SK-N-SH treated with all-trans-retinoic acid at 6 μM for 48 hours (cell line): ENCODE data around the gene SEC14L2.

Experiments
- ATAC-seq: fragments of 200-7000 bp; cut with Tn5 transposase; 3 replicates; pipeline ENCODE4 v1.9.1; 2020; ENCODE audit warnings: mild to moderate bottlenecking, moderate library complexity
- BACH2 ChIP-seq: fragments of 250-450 bp; sonication (Bioruptor Pico); IDR thresholded peaks from 2 replicates; pipeline ENCODE4 v1.9.0; 2021; ENCODE audit warnings: mild to moderate bottlenecking, borderline replicate concordance
- CSDC2 ChIP-seq: fragments of 250-450 bp; sonication (Bioruptor Pico); IDR thresholded peaks from 2 replicates; pipeline ENCODE4 v1.5.0; 2020; ENCODE audit warnings: mild to moderate bottlenecking, moderate library complexity
- ESRRG ChIP-seq: fragments of 250-450 bp; sonication (Bioruptor Pico); IDR thresholded peaks from 2 replicates; pipeline ENCODE4 v1.6.1; 2021; ENCODE audit warnings: mild to moderate bottlenecking
- GLIS3 ChIP-seq: fragments of 250-450 bp; sonication (Bioruptor Pico); IDR thresholded peaks from 2 replicates; pipeline ENCODE4 v1.5.0; 2020; ENCODE audit warnings: mild to moderate bottlenecking, moderate library complexity
- OSR1 ChIP-seq: fragments of 250-450 bp; sonication (Bioruptor Pico); IDR thresholded peaks from 2 replicates; pipeline ENCODE4 v1.8.0; 2022; ENCODE audit warnings: moderate library complexity, mild to moderate bottlenecking, inconsistent platforms
- POU6F1 ChIP-seq: fragments of 250-450 bp; sonication (Bioruptor Pico); IDR thresholded peaks from 2 replicates; pipeline ENCODE4 v1.8.0; 2021; ENCODE audit warnings: low read depth, mild to moderate bottlenecking, moderate library complexity, borderline replicate concordance
- PPARA ChIP-seq: fragments of 250-450 bp; sonication (Bioruptor Pico); IDR thresholded peaks from 2 replicates; pipeline ENCODE4 v1.5.0; 2020; ENCODE audit warnings: mild to moderate bottlenecking, borderline replicate concordance
- RARB ChIP-seq: fragments of 250-450 bp; sonication (Bioruptor Pico); IDR thresholded peaks from 2 replicates; pipeline ENCODE4 v1.8.0; 2021; ENCODE audit warnings: mild to moderate bottlenecking, moderate library complexity
- TCF4 ChIP-seq: fragments of 250-450 bp; sonication (Bioruptor Pico); IDR thresholded peaks from 2 replicates; pipeline ENCODE4 v1.8.0; 2021; ENCODE audit warnings: mild to moderate bottlenecking, moderate library complexity, borderline replicate concordance
- TOX ChIP-seq: fragments of 250-450 bp; sonication (Bioruptor Pico); IDR thresholded peaks from 2 replicates; pipeline ENCODE4 v1.8.0; 2021; ENCODE audit warnings: mild to moderate bottlenecking, moderate library complexity, borderline replicate concordance
- ZC3H10 ChIP-seq: fragments of 250-450 bp; sonication (Bioruptor Pico); IDR thresholded peaks from 2 replicates; pipeline ENCODE4 v1.5.1; 2021; ENCODE audit warnings: mild to moderate bottlenecking, moderate library complexity
- ZFP3 ChIP-seq: fragments of 250-450 bp; sonication (Bioruptor Pico); IDR thresholded peaks from 2 replicates; pipeline ENCODE4 v1.5.0; 2020; ENCODE audit warnings: mild to moderate bottlenecking, moderate library complexity
- ZFP30 ChIP-seq: fragments of 450-650 bp; formaldehyde crosslinking; IDR thresholded peaks from 2 replicates; pipeline ENCODE4 v1.5.0; 2022; ENCODE audit warnings: mild to moderate bottlenecking, moderate library complexity
- ZNF70 ChIP-seq: fragments of 450-650 bp; formaldehyde crosslinking; IDR thresholded peaks from 2 replicates; pipeline ENCODE4 v1.5.0; 2020; ENCODE audit warnings: mild to moderate bottlenecking, moderate library complexity
- ZNF8 ChIP-seq: fragments of 450-650 bp; formaldehyde crosslinking; IDR thresholded peaks from 2 replicates; pipeline ENCODE4 v1.5.0; 2020; ENCODE audit warnings: mild to moderate bottlenecking, moderate library complexity
- TF ChIP-seq, protein P1 (sequence below): fragments of 250-450 bp; sonication (Bioruptor Pico); IDR thresholded peaks from 2 replicates; pipeline ENCODE4 v1.5.0; 2020; ENCODE audit warnings: mild to moderate bottlenecking, moderate library complexity
- TF ChIP-seq, protein P2 (sequence below): fragments of 250-450 bp; sonication (Bioruptor Pico); IDR thresholded peaks from 2 replicates; pipeline ENCODE4 v1.5.1; 2021; ENCODE audit warnings: mild to moderate bottlenecking, moderate library complexity
- TF ChIP-seq, protein P3 (sequence below): fragments of 250-450 bp; sonication (Bioruptor Pico); IDR thresholded peaks from 2 replicates; pipeline ENCODE4 v1.8.0; 2020; ENCODE audit warnings: mild to moderate bottlenecking, moderate library complexity, borderline replicate concordance
- TF ChIP-seq, protein P4 (sequence below): fragments of 250-450 bp; sonication (Bioruptor Pico); IDR thresholded peaks from 2 replicates; pipeline ENCODE4 v1.5.1; 2020; ENCODE audit warnings: low read depth, mild to moderate bottlenecking, moderate library complexity

The SEC14L2 gene

DNA sequence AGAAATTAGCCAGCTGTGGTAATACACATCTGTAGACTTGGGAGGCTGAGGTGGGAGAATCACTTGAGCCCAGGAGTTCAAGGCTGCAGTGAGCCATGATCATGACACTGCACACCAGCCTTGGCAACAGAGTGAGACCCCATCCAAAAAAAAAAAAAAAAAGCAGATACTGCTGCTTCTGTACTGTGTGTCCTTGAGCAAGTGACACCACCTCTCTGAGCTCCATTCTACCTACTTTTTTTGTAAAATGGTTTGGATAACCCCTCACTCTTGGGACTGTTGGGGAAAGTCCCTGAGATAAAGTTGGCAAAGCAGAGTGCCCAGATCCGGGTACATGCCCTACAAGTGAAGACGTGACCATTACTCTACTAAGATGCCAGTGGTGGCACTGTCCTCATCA is 72.3 kb downstream of the SEC14L2 start:
- TF ChIP-seq, protein P1, sequence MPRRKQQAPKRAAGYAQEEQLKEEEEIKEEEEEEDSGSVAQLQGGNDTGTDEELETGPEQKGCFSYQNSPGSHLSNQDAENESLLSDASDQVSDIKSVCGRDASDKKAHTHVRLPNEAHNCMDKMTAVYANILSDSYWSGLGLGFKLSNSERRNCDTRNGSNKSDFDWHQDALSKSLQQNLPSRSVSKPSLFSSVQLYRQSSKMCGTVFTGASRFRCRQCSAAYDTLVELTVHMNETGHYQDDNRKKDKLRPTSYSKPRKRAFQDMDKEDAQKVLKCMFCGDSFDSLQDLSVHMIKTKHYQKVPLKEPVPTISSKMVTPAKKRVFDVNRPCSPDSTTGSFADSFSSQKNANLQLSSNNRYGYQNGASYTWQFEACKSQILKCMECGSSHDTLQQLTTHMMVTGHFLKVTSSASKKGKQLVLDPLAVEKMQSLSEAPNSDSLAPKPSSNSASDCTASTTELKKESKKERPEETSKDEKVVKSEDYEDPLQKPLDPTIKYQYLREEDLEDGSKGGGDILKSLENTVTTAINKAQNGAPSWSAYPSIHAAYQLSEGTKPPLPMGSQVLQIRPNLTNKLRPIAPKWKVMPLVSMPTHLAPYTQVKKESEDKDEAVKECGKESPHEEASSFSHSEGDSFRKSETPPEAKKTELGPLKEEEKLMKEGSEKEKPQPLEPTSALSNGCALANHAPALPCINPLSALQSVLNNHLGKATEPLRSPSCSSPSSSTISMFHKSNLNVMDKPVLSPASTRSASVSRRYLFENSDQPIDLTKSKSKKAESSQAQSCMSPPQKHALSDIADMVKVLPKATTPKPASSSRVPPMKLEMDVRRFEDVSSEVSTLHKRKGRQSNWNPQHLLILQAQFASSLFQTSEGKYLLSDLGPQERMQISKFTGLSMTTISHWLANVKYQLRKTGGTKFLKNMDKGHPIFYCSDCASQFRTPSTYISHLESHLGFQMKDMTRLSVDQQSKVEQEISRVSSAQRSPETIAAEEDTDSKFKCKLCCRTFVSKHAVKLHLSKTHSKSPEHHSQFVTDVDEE = no peak
- TF ChIP-seq, protein P2, sequence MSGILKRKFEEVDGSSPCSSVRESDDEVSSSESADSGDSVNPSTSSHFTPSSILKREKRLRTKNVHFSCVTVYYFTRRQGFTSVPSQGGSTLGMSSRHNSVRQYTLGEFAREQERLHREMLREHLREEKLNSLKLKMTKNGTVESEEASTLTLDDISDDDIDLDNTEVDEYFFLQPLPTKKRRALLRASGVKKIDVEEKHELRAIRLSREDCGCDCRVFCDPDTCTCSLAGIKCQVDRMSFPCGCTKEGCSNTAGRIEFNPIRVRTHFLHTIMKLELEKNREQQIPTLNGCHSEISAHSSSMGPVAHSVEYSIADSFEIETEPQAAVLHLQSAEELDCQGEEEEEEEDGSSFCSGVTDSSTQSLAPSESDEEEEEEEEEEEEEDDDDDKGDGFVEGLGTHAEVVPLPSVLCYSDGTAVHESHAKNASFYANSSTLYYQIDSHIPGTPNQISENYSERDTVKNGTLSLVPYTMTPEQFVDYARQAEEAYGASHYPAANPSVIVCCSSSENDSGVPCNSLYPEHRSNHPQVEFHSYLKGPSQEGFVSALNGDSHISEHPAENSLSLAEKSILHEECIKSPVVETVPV = no peak
- no peak for TF ChIP-seq ZNF70 (CRISPR knock-in tag)
- TF ChIP-seq, protein P3, sequence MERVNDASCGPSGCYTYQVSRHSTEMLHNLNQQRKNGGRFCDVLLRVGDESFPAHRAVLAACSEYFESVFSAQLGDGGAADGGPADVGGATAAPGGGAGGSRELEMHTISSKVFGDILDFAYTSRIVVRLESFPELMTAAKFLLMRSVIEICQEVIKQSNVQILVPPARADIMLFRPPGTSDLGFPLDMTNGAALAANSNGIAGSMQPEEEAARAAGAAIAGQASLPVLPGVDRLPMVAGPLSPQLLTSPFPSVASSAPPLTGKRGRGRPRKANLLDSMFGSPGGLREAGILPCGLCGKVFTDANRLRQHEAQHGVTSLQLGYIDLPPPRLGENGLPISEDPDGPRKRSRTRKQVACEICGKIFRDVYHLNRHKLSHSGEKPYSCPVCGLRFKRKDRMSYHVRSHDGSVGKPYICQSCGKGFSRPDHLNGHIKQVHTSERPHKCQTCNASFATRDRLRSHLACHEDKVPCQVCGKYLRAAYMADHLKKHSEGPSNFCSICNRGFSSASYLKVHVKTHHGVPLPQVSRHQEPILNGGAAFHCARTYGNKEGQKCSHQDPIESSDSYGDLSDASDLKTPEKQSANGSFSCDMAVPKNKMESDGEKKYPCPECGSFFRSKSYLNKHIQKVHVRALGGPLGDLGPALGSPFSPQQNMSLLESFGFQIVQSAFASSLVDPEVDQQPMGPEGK (CRISPR knock-in tag) = no peak
- TF ChIP-seq POU6F1 (CRISPR knock-in tag) = no peak
- no peak for TF ChIP-seq ZC3H10 (CRISPR knock-in tag)
- TF ChIP-seq ESRRG (CRISPR knock-in tag) = no peak
- TF ChIP-seq ZFP3 (CRISPR knock-in tag) = no peak
- no peak for TF ChIP-seq TCF4 (CRISPR knock-in tag)
- TF ChIP-seq OSR1 (CRISPR knock-in tag) = no peak
- no peak for TF ChIP-seq ZFP30
- TF ChIP-seq CSDC2 (CRISPR knock-in tag) = no peak
- no peak for TF ChIP-seq PPARA (CRISPR knock-in tag)
- TF ChIP-seq BACH2 = no peak
- TF ChIP-seq, protein P4, sequence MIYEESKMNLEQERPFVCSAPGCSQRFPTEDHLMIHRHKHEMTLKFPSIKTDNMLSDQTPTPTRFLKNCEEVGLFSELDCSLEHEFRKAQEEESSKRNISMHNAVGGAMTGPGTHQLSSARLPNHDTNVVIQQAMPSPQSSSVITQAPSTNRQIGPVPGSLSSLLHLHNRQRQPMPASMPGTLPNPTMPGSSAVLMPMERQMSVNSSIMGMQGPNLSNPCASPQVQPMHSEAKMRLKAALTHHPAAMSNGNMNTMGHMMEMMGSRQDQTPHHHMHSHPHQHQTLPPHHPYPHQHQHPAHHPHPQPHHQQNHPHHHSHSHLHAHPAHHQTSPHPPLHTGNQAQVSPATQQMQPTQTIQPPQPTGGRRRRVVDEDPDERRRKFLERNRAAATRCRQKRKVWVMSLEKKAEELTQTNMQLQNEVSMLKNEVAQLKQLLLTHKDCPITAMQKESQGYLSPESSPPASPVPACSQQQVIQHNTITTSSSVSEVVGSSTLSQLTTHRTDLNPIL = no peak
- TF ChIP-seq TOX (CRISPR knock-in tag) = no peak

DNA sequence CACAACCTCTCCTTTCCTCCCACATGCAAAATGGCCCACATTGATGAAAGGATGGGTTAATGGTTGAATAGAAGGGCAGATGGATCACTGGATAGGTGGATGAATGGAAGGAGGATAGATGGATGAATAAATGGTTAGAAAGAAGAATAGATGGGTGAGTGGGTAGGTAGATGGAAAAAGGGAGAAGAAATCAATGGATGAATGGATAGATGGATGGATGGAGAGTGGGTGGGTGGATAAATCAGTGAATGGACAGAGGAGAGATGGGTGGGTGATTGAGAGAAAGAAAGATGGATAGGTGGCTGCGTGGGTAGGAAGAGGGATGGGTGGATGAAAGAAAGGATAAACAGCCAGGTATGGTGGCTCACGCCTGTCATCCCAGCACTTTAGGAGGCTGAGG is 73.8 kb downstream of the SEC14L2 start:
- TF ChIP-seq CSDC2 (CRISPR knock-in tag) (no peak), ZNF70 (CRISPR knock-in tag) (no peak), GLIS3 (no peak), ZNF8 (no peak), RARB (CRISPR knock-in tag) (no peak), OSR1 (CRISPR knock-in tag) (no peak), ESRRG (CRISPR knock-in tag) (no peak)
- TF ChIP-seq, protein P1 = no peak
- TF ChIP-seq, protein P2 = no peak

More for the DNA sequence above, 72.3 kb downstream of the SEC14L2 start:
- ATAC-seq = no peak

More for the DNA sequence above, 73.8 kb downstream of the SEC14L2 start:
- no peak for ATAC-seq
